Adrenal gland (tissue), 5 donors: ENCODE measurements around the gene SPDYE1.
"Not testable (repeated sequence)": the region's sequence is repeated elsewhere in the genome, so short reads cannot be mapped to it uniquely, and the experiment has no call there.

Source experiments
- POLR2A ChIP-seq, 2 donors: fragments of 450-650 bp; IDR thresholded peaks; one replicate each; pipeline ENCODE4 v1.6.1; 2017; ENCODE audit warnings: antibody characterized with exemption in 2 of 2, mild to moderate bottlenecking in 2 of 2, moderate library complexity in 1 of 2
- TF ChIP-seq, protein P1 (sequence below), 6 experiments: fragments of 450-650 bp in 4 of 6; fragments of 200-600 bp in 2 of 6; sonication (generic) in 1 of 6; IDR thresholded peaks; 1 replicate in 5 of 6; 2 replicates in 1 of 6; pipeline versions ENCODE4 v1.5.1 to v1.8.0; 2016 to 2021; ENCODE audit warnings: antibody characterized with exemption in 6 of 6, mild to moderate bottlenecking in 2 of 6, moderate library complexity in 1 of 6
- donor health status: DM: no; HTN: no; CAD: no.

- TF ChIP-seq, protein P1, sequence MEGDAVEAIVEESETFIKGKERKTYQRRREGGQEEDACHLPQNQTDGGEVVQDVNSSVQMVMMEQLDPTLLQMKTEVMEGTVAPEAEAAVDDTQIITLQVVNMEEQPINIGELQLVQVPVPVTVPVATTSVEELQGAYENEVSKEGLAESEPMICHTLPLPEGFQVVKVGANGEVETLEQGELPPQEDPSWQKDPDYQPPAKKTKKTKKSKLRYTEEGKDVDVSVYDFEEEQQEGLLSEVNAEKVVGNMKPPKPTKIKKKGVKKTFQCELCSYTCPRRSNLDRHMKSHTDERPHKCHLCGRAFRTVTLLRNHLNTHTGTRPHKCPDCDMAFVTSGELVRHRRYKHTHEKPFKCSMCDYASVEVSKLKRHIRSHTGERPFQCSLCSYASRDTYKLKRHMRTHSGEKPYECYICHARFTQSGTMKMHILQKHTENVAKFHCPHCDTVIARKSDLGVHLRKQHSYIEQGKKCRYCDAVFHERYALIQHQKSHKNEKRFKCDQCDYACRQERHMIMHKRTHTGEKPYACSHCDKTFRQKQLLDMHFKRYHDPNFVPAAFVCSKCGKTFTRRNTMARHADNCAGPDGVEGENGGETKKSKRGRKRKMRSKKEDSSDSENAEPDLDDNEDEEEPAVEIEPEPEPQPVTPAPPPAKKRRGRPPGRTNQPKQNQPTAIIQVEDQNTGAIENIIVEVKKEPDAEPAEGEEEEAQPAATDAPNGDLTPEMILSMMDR (IDR thresholded peaks at IDR 0.05): not testable (repeated sequence)
- TF ChIP-seq POLR2A (IDR thresholded peaks at IDR 0.05): not testable (repeated sequence)
Observed at GRCh38 chr7:43969586-43969985, 28.1 kb upstream of the SPDYE1 start.
